ENCODE measurements around the gene SRP14.
"Not testable (repeated sequence)": the region's sequence is repeated elsewhere in the genome, so short reads cannot be mapped to it uniquely, and the experiment has no call there.

The SRP14 gene

DNA sequence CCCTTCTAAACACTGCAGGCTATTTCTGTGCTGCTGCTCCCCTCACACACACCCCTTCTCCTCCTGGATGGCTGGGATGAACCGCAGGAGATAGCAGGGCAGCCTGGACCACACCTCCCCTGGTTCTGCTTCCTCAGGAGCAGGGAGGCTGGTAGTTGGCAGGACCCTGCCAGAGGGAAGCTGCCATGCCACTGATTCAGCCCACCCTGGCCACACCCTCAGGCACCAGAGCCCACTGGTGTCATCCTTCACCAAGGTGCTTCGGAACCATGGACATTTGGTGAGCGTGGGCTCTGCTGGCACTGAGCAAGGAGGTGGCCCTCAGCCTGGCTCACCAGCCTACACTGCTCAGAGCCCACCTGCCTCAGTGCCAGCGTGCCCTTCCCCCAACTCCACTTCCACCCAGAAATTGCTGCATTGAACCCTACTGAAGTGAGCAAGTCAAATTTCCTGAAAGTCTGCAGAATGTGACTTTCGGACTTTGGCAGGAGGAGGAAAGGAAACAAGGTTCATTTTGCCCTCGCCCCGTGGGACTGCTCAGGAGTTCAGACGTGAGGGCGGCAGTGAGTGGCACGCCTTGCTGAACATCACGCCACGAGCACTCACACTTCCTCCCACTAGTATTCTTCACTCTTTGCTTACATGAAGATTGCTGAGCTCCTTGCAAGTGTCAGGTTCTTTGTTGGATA lies 43.4 kb upstream of the SRP14 start:
- DNase-seq (ENCODE audit: low read depth), result no peak
- no peak for TF ChIP-seq CTCF (IDR thresholded peaks at IDR 0.05; ENCODE audit: low read depth, low read length, missing control alignments)
- H3K4me3 ChIP-seq (ENCODE audit: low read depth, low read length), result no peak overlapping the region

- H3K4me3 ChIP-seq (ENCODE audit: low read depth, low read length), result no peak overlapping the region
- no peak for DNase-seq (ENCODE audit: low read depth)
- no peak for TF ChIP-seq CTCF (IDR thresholded peaks at IDR 0.05; ENCODE audit: low read depth, low read length, missing control alignments)
Observed at GRCh38 chr15:40081691-40082194, 42.8 kb upstream of the SRP14 start.

- H3K4me3 ChIP-seq (ENCODE audit: low read depth, low read length), result no peak overlapping the region
- TF ChIP-seq CTCF (IDR thresholded peaks at IDR 0.05; ENCODE audit: low read depth, low read length, missing control alignments), result no peak
- DNase-seq (ENCODE audit: low read depth), result no peak
Observed at GRCh38 chr15:40080847-40081246, 41.9 kb upstream of the SRP14 start.

DNA sequence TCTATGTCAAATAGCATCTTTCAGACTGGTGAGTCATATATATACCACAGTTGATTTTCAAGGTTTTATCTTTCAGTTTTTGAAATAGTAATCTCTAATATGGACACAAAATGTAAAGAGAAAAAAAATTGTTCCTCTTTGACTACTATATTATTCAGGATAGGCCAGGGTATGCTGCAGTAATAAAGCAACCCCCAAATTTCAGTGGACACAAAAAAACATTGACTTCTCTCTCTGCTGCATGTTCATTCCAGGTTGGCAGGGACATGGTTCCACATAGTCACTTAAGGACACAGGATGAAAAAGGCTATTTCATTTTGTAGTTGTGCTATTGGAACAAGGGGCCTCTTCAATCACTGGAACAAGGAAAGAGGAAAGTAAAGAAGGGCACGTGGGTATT lies 41.1 kb upstream of the SRP14 start:
- no peak for DNase-seq (ENCODE audit: low read depth)
- TF ChIP-seq CTCF (IDR thresholded peaks at IDR 0.05; ENCODE audit: low read depth, low read length, missing control alignments), result no peak
- no peak overlapping the region for H3K4me3 ChIP-seq (ENCODE audit: low read depth, low read length)

DNA sequence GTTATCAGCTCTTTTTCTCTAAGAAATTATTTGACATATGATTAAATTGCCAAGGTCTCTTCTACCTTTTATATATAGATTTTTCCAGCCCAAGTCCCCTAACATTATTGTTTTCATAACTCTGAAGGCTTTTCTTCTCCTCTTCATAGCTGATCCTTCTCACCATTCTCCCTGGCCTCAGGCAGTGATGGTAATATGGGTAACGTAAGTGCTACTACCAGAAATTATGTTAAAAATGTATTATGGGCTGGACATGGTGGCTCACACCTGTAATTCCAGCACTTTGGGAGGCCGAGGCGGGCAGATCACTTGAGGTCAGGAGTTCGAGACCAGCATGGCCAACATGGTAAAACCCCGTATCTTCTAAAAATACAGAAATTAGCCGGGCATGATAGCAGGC lies 40.5 kb upstream of the SRP14 start:
- H3K4me3 ChIP-seq (ENCODE audit: low read depth, low read length), result no peak overlapping the region
- DNase-seq (ENCODE audit: low read depth), result no peak
- TF ChIP-seq CTCF (IDR thresholded peaks at IDR 0.05; ENCODE audit: low read depth, low read length, missing control alignments), result no peak

DNA sequence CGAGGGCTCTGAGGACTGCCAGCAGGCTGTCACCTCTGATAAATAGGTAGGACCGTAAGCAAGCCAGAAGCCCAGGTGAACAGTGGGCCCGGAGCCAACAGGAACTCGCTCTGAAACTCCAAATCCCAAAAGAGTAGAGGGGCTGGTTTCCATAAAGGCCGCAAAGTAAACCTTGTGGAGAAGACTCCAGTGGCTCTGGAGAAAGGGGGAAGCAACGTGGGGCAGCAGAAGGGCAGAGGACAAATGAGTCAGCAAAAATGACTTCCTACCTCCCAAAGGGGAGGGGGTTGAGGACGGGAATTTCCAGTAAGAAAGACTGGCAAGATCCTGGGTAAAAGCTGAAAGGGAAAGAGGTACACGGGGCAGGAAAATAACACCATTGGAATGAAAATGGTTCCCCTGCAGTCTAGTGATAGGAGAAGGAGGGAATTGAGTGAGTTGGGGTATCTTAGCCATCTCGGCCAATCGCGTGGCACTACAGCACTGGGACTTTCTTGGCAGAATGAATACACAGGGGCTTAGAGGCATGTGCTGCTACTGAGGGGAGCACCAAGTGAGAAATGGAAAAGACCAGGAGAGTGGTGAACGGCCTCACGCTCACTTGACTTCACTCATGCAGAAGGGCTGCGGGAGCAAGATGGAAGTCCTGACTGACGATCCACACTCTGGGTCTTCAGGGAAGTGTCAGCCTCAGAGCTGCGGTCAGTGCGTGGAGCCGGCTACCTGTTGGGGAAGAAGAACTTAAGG lies 36.5 kb upstream of the SRP14 start:
- H3K4me3 ChIP-seq (ENCODE audit: low read depth, low read length), result no peak overlapping the region
- no peak for TF ChIP-seq CTCF (IDR thresholded peaks at IDR 0.05; ENCODE audit: low read depth, low read length, missing control alignments)
- DNase-seq (ENCODE audit: low read depth), result no peak

- DNase-seq (ENCODE audit: low read depth), result not testable (repeated sequence)
Observed at GRCh38 chr15:40074656-40075055, 35.7 kb upstream of the SRP14 start.

GRCh38 chr15:40073716-40074490 lies 34.9 kb upstream of the SRP14 start:
- DNase-seq (ENCODE audit: low read depth); H3K4me3 ChIP-seq (ENCODE audit: low read depth, low read length): not testable (repeated sequence)

More at GRCh38 chr15:40074656-40075055, 35.7 kb upstream of the SRP14 start:
- H3K4me3 ChIP-seq (ENCODE audit: low read depth, low read length), result not testable (repeated sequence)
